B cell (primary cell): ENCODE results near the gene BMPER. TPM values are rescaled to one million over a fixed set of nuclear protein-coding genes. Genes with fewer than 3 reads are reported as not detected.

Experiments
- ATAC-seq: fragments of 200-7000 bp; cut with Tn5 transposase; one replicate; pipeline ENCODE4 v1.10.0; 2021; ENCODE audit warnings: low read depth, mild to moderate bottlenecking, moderate number of reproducible peaks, moderate library complexity
- CTCF ChIA-PET: fragments of 350-600 bp; sonication (Branson Sonifier 250); formaldehyde crosslinking; loops from one replicate; lab custom pipeline; 2021; ENCODE audit warnings: antibody characterized with exemption, inconsistent platforms; lab: Charles Lee
- POLR2A ChIA-PET: fragments of 350-600 bp; sonication (Branson Sonifier 250); formaldehyde crosslinking; loops from one replicate; lab custom pipeline; 2021; ENCODE audit warnings: antibody characterized with exemption; lab: Charles Lee
- DNase-seq: peaks from one replicate; pipeline ENCODE4 v3.0.0; 2013
- H2AFZ ChIP-seq: 2 replicates; pipeline ENCODE4 v1.6.1; 2012; ENCODE audit warnings: mild to moderate bottlenecking, low read depth, low read length; ENCODE audit not compliant: insufficient read depth, poor library complexity, severe bottlenecking
- H3K27ac ChIP-seq, 2 donors: 1 replicate in 1 of 2; 2 replicates in 1 of 2; pipeline ENCODE4 v1.5.1; 2012 to 2013; ENCODE audit warnings: low read length in 2 of 2, mild to moderate bottlenecking in 2 of 2, moderate library complexity in 1 of 2
- H3K27me3 ChIP-seq, 4 experiments: fragments of 200-600 bp in 1 of 4; sonication (generic) in 1 of 4; replicated peaks in 1 of 4; 1 replicate in 2 of 4; 2 replicates in 2 of 4; pipeline versions ENCODE4 v1.6.1 to v1.7.0; 2013 to 2016; ENCODE audit warnings: low read length in 3 of 4, mild to moderate bottlenecking in 2 of 4, mixed read lengths in 1 of 4, moderate library complexity in 1 of 4; ENCODE audit not compliant: insufficient read depth in 4 of 4, control insufficient read depth in 3 of 4; ENCODE audit errors: control extremely low read depth in 1 of 4
- H3K36me3 ChIP-seq, 2 experiments: replicated peaks in 1 of 2; 1 replicate in 1 of 2; 2 replicates in 1 of 2; pipeline versions ENCODE4 v1.6.1 to v1.7.1; 2013; ENCODE audit warnings: low read length in 1 of 2; ENCODE audit not compliant: insufficient read depth in 2 of 2, control insufficient read depth in 1 of 2; ENCODE audit errors: control extremely low read depth in 1 of 2, extremely low read depth in 1 of 2
- H3K4me1 ChIP-seq, 2 donors: fragments of 200-600 bp in 1 of 2; sonication (generic) in 1 of 2; 1 replicate in 1 of 2; 2 replicates in 1 of 2; pipeline versions ENCODE4 v1.5.1 to v1.6.1; 2013 to 2017; ENCODE audit warnings: low read length in 2 of 2; ENCODE audit not compliant: control insufficient read depth in 2 of 2, insufficient read depth in 2 of 2
- H3K4me2 ChIP-seq: replicated peaks from 2 replicates; pipeline ENCODE3; 2012; ENCODE audit warnings: mild to moderate bottlenecking, low read depth, low read length; ENCODE audit not compliant: poor library complexity, severe bottlenecking
- H3K4me3 ChIP-seq, 5 experiments: fragments of 200-600 bp in 1 of 5; sonication (generic) in 1 of 5; 1 replicate in 3 of 5; 2 replicates in 2 of 5; pipeline versions ENCODE4 v1.5.1 to v1.7.0; 2011 to 2016; ENCODE audit warnings: low read length in 4 of 5, mild to moderate bottlenecking in 4 of 5, low read depth in 2 of 5, control low read depth in 1 of 5, moderate library complexity in 1 of 5; ENCODE audit not compliant: insufficient read depth in 1 of 5; ENCODE audit errors: control extremely low read depth in 1 of 5, extremely low read depth in 1 of 5
- H3K79me2 ChIP-seq: fragments of 200-600 bp; sonication (generic); one replicate; pipeline ENCODE4 v1.6.0; 2016; ENCODE audit warnings: low read length; ENCODE audit not compliant: control insufficient read depth, insufficient read depth
- H3K9ac ChIP-seq: fragments of 200-600 bp; sonication (generic); 2 replicates; pipeline ENCODE4 v1.6.1; 2017; ENCODE audit warnings: mild to moderate bottlenecking, low read length, moderate library complexity
- H3K9me3 ChIP-seq, 3 donors: one replicate each; pipeline versions ENCODE4 v1.6.1 to v1.7.1; 2013; ENCODE audit warnings: low read length in 2 of 3; ENCODE audit not compliant: control insufficient read depth in 2 of 3, insufficient read depth in 1 of 3; ENCODE audit errors: control extremely low read depth in 1 of 3
- H4K20me1 ChIP-seq: 2 replicates; pipeline ENCODE4 v1.6.0; 2012; ENCODE audit warnings: mild to moderate bottlenecking, low read length; ENCODE audit not compliant: insufficient read depth, control insufficient read depth, poor library complexity, severe bottlenecking
- H3K27ac Mint-ChIP-seq: one replicate; pipeline ENCODE4 v1.8.0; 2021; ENCODE audit warnings: mixed read lengths
- H3K27me3 Mint-ChIP-seq: one replicate; pipeline ENCODE4 v1.8.0; 2021; ENCODE audit warnings: mixed read lengths
- H3K4me1 Mint-ChIP-seq: one replicate; pipeline ENCODE4 v1.8.0; 2021; ENCODE audit warnings: mixed read lengths
- H3K4me3 Mint-ChIP-seq: one replicate; pipeline ENCODE4 v1.8.0; 2021; ENCODE audit warnings: mixed read lengths
- H3K9me3 Mint-ChIP-seq: one replicate; pipeline ENCODE4 v1.8.0; 2022; ENCODE audit warnings: mixed read lengths; ENCODE audit not compliant: insufficient read depth
- CTCF ChIP-seq: fragments of 200-600 bp; IDR thresholded peaks from one replicate; pipeline ENCODE4 v1.8.0; 2022; ENCODE audit warnings: antibody characterized with exemption, mild to moderate bottlenecking
- EZH2 ChIP-seq: IDR thresholded peaks from 2 replicates; pipeline ENCODE4 v1.6.1; 2012; ENCODE audit warnings: borderline replicate concordance, low read depth, mild to moderate bottlenecking, moderate library complexity, low read length; ENCODE audit not compliant: insufficient read depth, poor library complexity, severe bottlenecking
- WGBS: methylation state at CpG from one replicate; pipeline ENCODE4 v1.1.5; 2013; ENCODE audit warnings: missing lambda C conversion rate; ENCODE audit not compliant: insufficient coverage; 5-methylcytosine and 5-hydroxymethylcytosine counted together
- intact Hi-C: fragments of 100-400 bp; cut with micrococcal nuclease; formaldehyde crosslinking; loops from one replicate; pipeline ENCODE4 v1.10.0; 2022
- polyA plus RNA-seq: library from polyadenylated mRNA; depleted of rRNA; stranded (reverse); fragments of >200 nt; gene quantifications from 2 replicates; pipeline ENCODE4 v1.2.3, GENCODE V29; 2012
- total RNA-seq, 2 donors: library from RNA; stranded (reverse); fragments of 120-200 nt in 1 of 2; gene quantifications; 1 replicate in 1 of 2; 2 replicates in 1 of 2; pipeline versions ENCODE4 v1.2.3 to v1.2.4, GENCODE V29; 2013 to 2022

Gene BMPER
- total and polyA plus RNA-seq, 2 donors (not counting 1 experiment from before 2014, with no cell fraction given): not detected

- H3K79me2 ChIP-seq: no peaks in the 10 kb centered on the region
- ATAC-seq: no peak
- no peak overlapping the region for H3K27ac ChIP-seq
- no peak overlapping the region for H2AFZ ChIP-seq
- H3K9me3 Mint-ChIP-seq: peaks cover 5% of the 10 kb centered on the region
- WGBS: 90% methylated on average over 6 of the region's 8 CpGs
- intact Hi-C loops: no loop called here
- H3K4me3 ChIP-seq: no peak overlapping the region
- H3K9me3 ChIP-seq: no peaks in the 10 kb centered on the region
- H3K4me2 ChIP-seq: no peak overlapping the region
- ChIA-PET CTCF (interaction anchor here (1.1 kb wide), 1 partner anchor 9 kb away, joined by 3 read pairs; no protein-coding TSS in a partner anchor), POLR2A (no interaction called here)
- no peaks in the 10 kb centered on the region for H4K20me1 ChIP-seq
- H3K9ac ChIP-seq: no peak overlapping the region
- no peak overlapping the region for H3K27ac Mint-ChIP-seq
- no peaks in the 10 kb centered on the region for H3K4me1 ChIP-seq
- H3K27me3 ChIP-seq: no peaks in the 10 kb centered on the region
- H3K4me3 Mint-ChIP-seq: no peak overlapping the region
- DNase-seq: no peak
- TF ChIP-seq CTCF: no peak
- no peak for TF ChIP-seq EZH2
- no peaks in the 10 kb centered on the region for H3K4me1 Mint-ChIP-seq
- H3K27me3 Mint-ChIP-seq: no peaks in the 10 kb centered on the region
- H3K36me3 ChIP-seq: no peaks in the 10 kb centered on the region
These were observed 204.8 kb downstream of the BMPER start for GRCh38 chr7:34109936-34110780.

GRCh38 chr7:34111031-34111430, 205.7 kb downstream of the BMPER start:
- Mint-ChIP-seq H3K27me3 (no peaks in the 10 kb centered on the region), H3K9me3 (peaks cover 9% of the 10 kb centered on the region), H3K27ac (no peak overlapping the region), H3K4me1 (no peaks in the 10 kb centered on the region), H3K4me3 (no peak overlapping the region)
- no peak overlapping the region for H3K4me2 ChIP-seq
- no peak overlapping the region for H3K9ac ChIP-seq
- no peaks in the 10 kb centered on the region for H3K9me3 ChIP-seq
- no peak overlapping the region for H3K4me3 ChIP-seq
- WGBS: 92% methylated on average over 3 of the region's 3 CpGs
- ChIA-PET CTCF (no interaction called here), POLR2A (no interaction called here)
- H3K4me1 ChIP-seq: no peaks in the 10 kb centered on the region
- ATAC-seq (no peak), DNase-seq (no peak)
- no peaks in the 10 kb centered on the region for H3K27me3 ChIP-seq
- no peaks in the 10 kb centered on the region for H3K79me2 ChIP-seq
- no peak overlapping the region for H2AFZ ChIP-seq
- H3K36me3 ChIP-seq: no peaks in the 10 kb centered on the region
- TF ChIP-seq CTCF (no peak), EZH2 (no peak)
- H4K20me1 ChIP-seq: no peaks in the 10 kb centered on the region
- intact Hi-C loops: no loop called here
- H3K27ac ChIP-seq: no peak overlapping the region
